Natural killer cell (primary cell): ENCODE results near the gene OBSCN. TPM values are rescaled to one million over a fixed set of nuclear protein-coding genes. Genes with fewer than 3 reads are reported as not detected.
A peak's percentile ranks its signal among the peaks of the same experiment; 100 is the strongest.

ENCODE experiments used
- ATAC-seq, 3 donors: fragments of 150-1000 bp in 2 of 3; fragments of 200-7000 bp in 1 of 3; cut with Tn5 transposase; 1 replicate in 1 of 3; 2 replicates in 2 of 3; pipeline ENCODE4 v1.10.0; 2021; ENCODE audit warnings: mild to moderate bottlenecking in 2 of 3, moderate library complexity in 2 of 3
- DNase-seq, 2 donors: peaks; one replicate each; pipeline versions ENCODE4 v3.0.0 to v3.0.0-alpha.2; 2013 to 2021; ENCODE audit warnings: mixed read lengths in 1 of 2
- H3K27ac ChIP-seq: one replicate; pipeline ENCODE4 v1.5.1; 2013; ENCODE audit warnings: mild to moderate bottlenecking, low read length
- H3K27me3 ChIP-seq: one replicate; pipeline ENCODE4 v1.6.1; 2013; ENCODE audit warnings: low read length; ENCODE audit not compliant: control insufficient read depth, insufficient read depth
- H3K36me3 ChIP-seq: one replicate; pipeline ENCODE4 v1.6.1; 2013; ENCODE audit warnings: low read length; ENCODE audit not compliant: control insufficient read depth, insufficient read depth
- H3K4me1 ChIP-seq: one replicate; pipeline ENCODE4 v1.6.1; 2013; ENCODE audit warnings: low read length; ENCODE audit not compliant: control insufficient read depth, insufficient read depth
- H3K4me3 ChIP-seq: one replicate; pipeline ENCODE4 v1.5.1; 2013; ENCODE audit warnings: low read length
- H3K9me3 ChIP-seq: one replicate; pipeline ENCODE4 v1.6.1; 2013; ENCODE audit warnings: low read length; ENCODE audit not compliant: control insufficient read depth, insufficient read depth
- H3K27ac Mint-ChIP-seq, 2 donors: one replicate each; pipeline ENCODE4 v1.8.0; 2022; ENCODE audit warnings: mild to moderate bottlenecking in 2 of 2, mixed read lengths in 2 of 2, moderate library complexity in 1 of 2
- H3K27me3 Mint-ChIP-seq, 2 donors: one replicate each; pipeline ENCODE4 v1.8.0; 2022; ENCODE audit warnings: low read depth in 2 of 2, mixed read lengths in 2 of 2
- H3K36me3 Mint-ChIP-seq: one replicate; pipeline ENCODE4 v1.8.0; 2022; ENCODE audit warnings: mixed read lengths
- H3K4me1 Mint-ChIP-seq, 2 donors: one replicate each; pipeline ENCODE4 v1.8.0; 2022; ENCODE audit warnings: mixed read lengths in 2 of 2
- H3K4me3 Mint-ChIP-seq: one replicate; pipeline ENCODE4 v1.8.0; 2022; ENCODE audit warnings: mild to moderate bottlenecking, moderate library complexity, mixed read lengths
- H3K9me3 Mint-ChIP-seq, 2 donors: one replicate each; pipeline ENCODE4 v1.8.0; 2022; ENCODE audit warnings: mixed read lengths in 2 of 2
- CTCF ChIP-seq: fragments of 200-600 bp; IDR thresholded peaks from one replicate; pipeline ENCODE4 v1.8.0; 2022; ENCODE audit warnings: antibody characterized with exemption
- WGBS: methylation state at CpG from one replicate; pipeline ENCODE4 v1.1.7; 2013; ENCODE audit warnings: missing lambda C conversion rate; ENCODE audit not compliant: insufficient coverage; 5-methylcytosine and 5-hydroxymethylcytosine counted together
- intact Hi-C: fragments of 100-400 bp; cut with micrococcal nuclease; formaldehyde crosslinking; loops from one replicate; pipeline ENCODE4 v1.14.2; 2022
- total RNA-seq, 4 donors: library from RNA; stranded (reverse); fragments of 120-200 nt in 1 of 4; gene quantifications; one replicate each; pipeline versions ENCODE4 v1.2.3 to v1.2.4, GENCODE V29; 2013 to 2022

Gene OBSCN
- total RNA-seq, 3 donors from 2014 or later (not counting 1 experiment from before 2014, with no cell fraction given), result 9.6 to 30.0 (median 14.3) TPM

DNA sequence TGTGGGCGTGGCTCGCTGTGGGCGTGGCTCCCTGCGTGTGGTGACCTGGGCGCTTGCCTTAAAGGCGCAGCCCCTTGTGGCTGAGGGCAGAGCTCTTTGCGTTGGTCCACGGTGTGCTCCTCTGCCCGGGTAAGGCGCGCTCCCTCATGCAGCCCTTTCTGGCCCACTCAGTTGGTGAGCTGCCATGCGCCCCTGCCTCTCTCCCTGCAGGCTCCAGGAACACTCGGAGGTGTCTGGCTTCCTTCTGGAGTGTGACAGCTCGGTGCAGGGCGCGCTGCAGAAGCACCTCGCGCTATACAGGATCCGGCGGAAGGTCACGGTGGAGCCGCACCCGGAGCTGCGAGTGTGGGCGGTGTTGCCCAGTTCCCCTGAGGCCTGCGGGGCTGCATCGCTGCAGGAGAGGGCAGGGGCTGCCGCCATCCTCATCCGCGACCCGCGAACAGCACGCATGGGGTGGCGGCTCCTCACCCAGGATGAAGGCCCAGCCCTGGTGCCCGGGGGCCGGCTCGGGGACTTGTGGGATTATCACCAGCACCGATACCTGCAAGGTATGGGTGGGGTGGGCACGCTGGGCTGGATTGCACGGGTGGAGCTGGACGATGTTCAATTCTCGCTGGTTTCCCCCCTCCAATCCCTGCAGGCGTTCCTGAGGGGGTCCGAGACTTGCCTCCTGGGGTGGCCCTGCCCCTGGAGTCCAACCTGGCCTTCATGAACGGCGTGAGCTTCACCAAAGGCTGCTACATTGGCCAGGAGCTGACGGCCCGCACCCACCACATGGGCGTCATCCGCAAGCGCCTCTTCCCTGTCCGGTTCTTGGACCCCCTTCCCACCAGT is 33.1 kb upstream of the OBSCN start:
- Histone ChIP-seq H3K36me3 (peaks cover 2% of the 10 kb centered on the region), H3K4me1 (peaks cover 13% of the 10 kb centered on the region), H3K27ac (no peak overlapping the region), H3K27me3 (no peaks in the 10 kb centered on the region), H3K4me3 (no peak overlapping the region), H3K9me3 (peaks cover 2% of the 10 kb centered on the region)
- Mint-ChIP-seq H3K9me3 (no peaks in the 10 kb centered on the region), H3K4me3 (no peak overlapping the region), H3K27me3 (no peaks in the 10 kb centered on the region), H3K36me3 (no peaks in the 10 kb centered on the region), H3K4me1 (peaks cover 20 to 26% of the 10 kb centered on the region in 2 donors), H3K27ac (no peak overlapping the region)
- intact Hi-C loops, result no loop called here
- DNase-seq, result peak; percentile 59 to 72
- 95% methylated on average over 52 of the region's 52 CpGs for WGBS
- peak; percentile 52 to 77 (median 72) for ATAC-seq
- no peak for TF ChIP-seq CTCF

DNA sequence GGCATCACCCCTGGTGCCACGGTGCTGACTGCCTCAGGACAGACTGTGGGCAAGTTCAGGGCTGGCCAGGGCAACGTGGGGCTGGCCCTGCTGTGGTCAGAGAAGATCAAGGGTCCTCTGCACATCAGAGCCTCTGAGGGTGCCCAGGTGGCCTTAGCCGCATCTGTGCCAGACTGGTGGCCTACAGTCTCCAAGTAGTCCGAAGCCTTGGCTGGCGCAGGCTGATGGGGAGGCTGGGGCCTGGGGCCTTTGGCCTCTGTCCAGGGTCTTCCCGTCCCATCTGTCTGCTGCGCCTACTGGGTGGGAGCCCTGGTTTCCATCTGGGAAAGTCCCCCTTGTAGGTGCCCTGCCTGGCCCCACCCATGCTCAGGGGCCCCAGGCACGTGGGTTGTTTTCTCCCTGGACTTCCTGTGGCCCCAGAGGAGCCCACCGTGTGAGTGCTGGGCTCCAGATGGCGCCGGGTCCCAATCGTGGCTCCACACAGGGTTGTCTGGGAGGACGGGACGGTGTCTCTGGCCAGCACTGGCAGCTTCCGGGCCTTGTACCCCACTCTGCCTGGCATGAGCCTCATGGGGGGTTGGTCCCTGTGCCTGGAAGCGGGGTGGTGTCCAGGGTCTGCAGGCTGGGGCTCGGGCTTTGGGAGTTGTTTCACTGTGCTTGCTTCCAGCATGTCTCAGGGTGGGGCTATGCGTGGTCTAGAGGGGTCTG is 32.4 kb upstream of the OBSCN start:
- Histone ChIP-seq H3K27ac (no peak overlapping the region), H3K4me3 (no peak overlapping the region), H3K36me3 (peaks cover 2% of the 10 kb centered on the region), H3K4me1 (peaks cover 13% of the 10 kb centered on the region), H3K9me3 (peaks cover 2% of the 10 kb centered on the region), H3K27me3 (no peaks in the 10 kb centered on the region)
- H3K36me3 Mint-ChIP-seq, result no peaks in the 10 kb centered on the region
- H3K4me3 Mint-ChIP-seq, result no peak overlapping the region
- 90% methylated on average over 18 of the region's 18 CpGs for WGBS
- no peaks in the 10 kb centered on the region for H3K27me3 Mint-ChIP-seq
- intact Hi-C loops, result no loop called here
- H3K27ac Mint-ChIP-seq, result no peak overlapping the region
- no peaks in the 10 kb centered on the region for H3K9me3 Mint-ChIP-seq
- DNase-seq (no peak), ATAC-seq (no peak)
- H3K4me1 Mint-ChIP-seq, result peaks cover 20 to 26% of the 10 kb centered on the region in 2 donors
- TF ChIP-seq CTCF, result no peak

GRCh38 chr1:228176024-228176395 is 31.8 kb upstream of the OBSCN start:
- DNase-seq, result no peak
- no peaks in the 10 kb centered on the region for H3K27me3 Mint-ChIP-seq
- H3K36me3 ChIP-seq, result peaks cover 2% of the 10 kb centered on the region
- peaks cover 2% of the 10 kb centered on the region for H3K9me3 ChIP-seq
- 100% methylated on average over 3 of the region's 4 CpGs for WGBS
- H3K4me3 Mint-ChIP-seq, result no peak overlapping the region
- peaks cover 20 to 26% of the 10 kb centered on the region in 2 donors for H3K4me1 Mint-ChIP-seq
- no peak overlapping the region for H3K27ac ChIP-seq
- no peak for TF ChIP-seq CTCF
- no peak for ATAC-seq
- H3K4me1 ChIP-seq, result peaks cover 13% of the 10 kb centered on the region
- H3K9me3 Mint-ChIP-seq, result no peaks in the 10 kb centered on the region
- no peak overlapping the region for H3K4me3 ChIP-seq
- H3K36me3 Mint-ChIP-seq, result no peaks in the 10 kb centered on the region
- H3K27me3 ChIP-seq, result no peaks in the 10 kb centered on the region
- H3K27ac Mint-ChIP-seq, result no peak overlapping the region
- intact Hi-C loops, result no loop called here
